H1 (cell line): ENCODE data around the gene KCNAB3. TPM values are rescaled to one million over a fixed set of nuclear protein-coding genes. Genes with fewer than 3 reads are reported as not detected.

Experiments used
- CTBP2 ChIP-seq: IDR thresholded peaks from 2 replicates; pipeline ENCODE4 v1.7.0; 2011; ENCODE audit warnings: borderline replicate concordance, mild to moderate bottlenecking, moderate library complexity, mixed read lengths, low read length; ENCODE audit not compliant: insufficient read depth, insufficient read length
- KDM1A ChIP-seq: fragments of 200-600, 300-600 bp; sonication (generic); IDR thresholded peaks from 2 replicates; pipeline ENCODE4 v1.7.1; 2016; ENCODE audit warnings: mild to moderate bottlenecking, low read length, borderline replicate concordance
- PHF8 ChIP-seq: fragments of 200-600 bp; sonication (generic); conservative IDR thresholded peaks from 2 replicates; pipeline ENCODE4 v1.7.1; 2012; ENCODE audit warnings: low read depth, mild to moderate bottlenecking, inconsistent platforms, low read length, moderate library complexity
- POLR2A ChIP-seq, 2 experiments: IDR thresholded peaks; 1 replicate in 1 of 2; 2 replicates in 1 of 2; pipeline ENCODE4 v1.6.1; 2011; ENCODE audit warnings: low read depth in 2 of 2, low read length in 2 of 2, mild to moderate bottlenecking in 2 of 2; ENCODE audit errors: control extremely low read depth in 1 of 2
- polyA plus RNA-seq, 7 experiments: library from polyadenylated mRNA; depleted of rRNA in 3 of 7; stranded (reverse) in 5 of 7; unstranded in 2 of 7; fragments of >200 nt in 5 of 7; fragments of 200-250 nt in 2 of 7; gene quantifications; 1 replicate in 5 of 7; 2 replicates in 1 of 7; 4 replicates in 1 of 7; pipeline versions ENCODE4 v1.2.1 to v1.2.3, GENCODE V29; 2011 to 2013; ENCODE audit warnings: missing spikeins in 2 of 7, mixed read lengths in 2 of 7
- total RNA-seq: library from RNA; stranded (reverse); fragmentation: NEBNext Ultra II Directional; extraction: Animal tissue kit (Norgen Biotek cat#: 25700); gene quantifications from 2 replicates; pipeline ENCODE4 v1.2.1, GENCODE V29; 2021

Gene KCNAB3
- total and polyA plus RNA-seq, 2 of the 8 experiments (the other 6 are each of a cell fraction or from before 2014, with no cell fraction given) = 1.7 to 2.4 TPM

- TF ChIP-seq KDM1A = no peak
- no peak for TF ChIP-seq CTBP2
- TF ChIP-seq PHF8 = no peak
- no peak for TF ChIP-seq POLR2A (IDR thresholded peaks at IDR 0.05; ENCODE audit: control extremely low read depth in 1 of 2, low read depth in 2 of 2, low read length in 2 of 2)
Measured at GRCh38 chr17:7935859-7936258, 6.2 kb upstream of the KCNAB3 start (continued).
